IPS-18a (cell line): Measurements from ENCODE around the gene MAP4K1.

Experiments used
- H3K27ac ChIP-seq: one replicate; pipeline ENCODE4 v1.5.1; 2013; ENCODE audit warnings: low read length
- H3K27me3 ChIP-seq: one replicate; pipeline ENCODE4 v1.6.1; 2013; ENCODE audit warnings: mild to moderate bottlenecking, low read length; ENCODE audit not compliant: control insufficient read depth, insufficient read depth
- H3K36me3 ChIP-seq: one replicate; pipeline ENCODE4 v1.6.1; 2013; ENCODE audit warnings: low read depth, low read length; ENCODE audit not compliant: control insufficient read depth
- H3K4me1 ChIP-seq: one replicate; pipeline ENCODE4 v1.6.1; 2013; ENCODE audit warnings: low read depth, low read length; ENCODE audit not compliant: control insufficient read depth
- H3K4me3 ChIP-seq: one replicate; pipeline ENCODE4 v1.5.1; 2013; ENCODE audit warnings: low read length
- H3K9ac ChIP-seq: one replicate; pipeline ENCODE4 v1.6.1; 2013; ENCODE audit warnings: mild to moderate bottlenecking, low read length, moderate library complexity
- H3K9me3 ChIP-seq: one replicate; pipeline ENCODE4 v1.6.1; 2013; ENCODE audit warnings: low read depth, low read length; ENCODE audit not compliant: control insufficient read depth

Gene MAP4K1

DNA sequence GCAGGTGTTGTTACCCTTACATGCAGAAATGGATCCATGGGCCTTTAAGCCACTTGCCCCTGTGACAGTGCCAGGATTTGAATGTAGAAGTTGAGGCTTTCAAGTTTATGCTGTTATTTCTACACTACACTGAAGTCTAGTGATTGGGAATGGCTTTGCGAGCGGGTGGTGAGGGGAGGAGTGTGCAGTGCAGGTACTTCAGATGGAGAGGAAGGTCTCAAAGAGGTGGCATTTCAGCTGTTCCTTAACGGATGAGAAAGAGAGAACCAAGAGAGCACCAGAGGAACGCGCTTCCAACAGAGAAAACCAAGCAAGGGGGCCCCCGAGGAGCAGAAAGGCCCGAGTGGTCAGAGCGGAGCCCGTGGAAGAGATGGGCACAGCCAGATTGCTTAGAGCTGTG is 43.0 kb upstream of the MAP4K1 start:
- Histone ChIP-seq H3K4me1 (peaks cover 63% of the 10 kb centered on the region), H3K9me3 (no peaks in the 10 kb centered on the region), H3K27ac (no peak overlapping the region), H3K4me3 (no peak overlapping the region), H3K9ac (no peak overlapping the region), H3K36me3 (peaks cover 2% of the 10 kb centered on the region), H3K27me3 (no peaks in the 10 kb centered on the region)

GRCh38 chr19:38658462-38659306 is 40.9 kb upstream of the MAP4K1 start:
- peaks cover 59% of the 10 kb centered on the region for H3K4me1 ChIP-seq
- peaks cover 2% of the 10 kb centered on the region for H3K36me3 ChIP-seq
- H3K27me3 ChIP-seq: no peaks in the 10 kb centered on the region
- H3K4me3 ChIP-seq: no peak overlapping the region
- no peaks in the 10 kb centered on the region for H3K9me3 ChIP-seq
- H3K9ac ChIP-seq: no peak overlapping the region
- no peak overlapping the region for H3K27ac ChIP-seq

- Histone ChIP-seq H3K9ac (peak overlapping the region; percentile 5), H3K4me1 (peaks cover 59% of the 10 kb centered on the region), H3K27me3 (no peaks in the 10 kb centered on the region), H3K9me3 (no peaks in the 10 kb centered on the region), H3K36me3 (peaks cover 2% of the 10 kb centered on the region), H3K27ac (peak overlapping the region; percentile 24), H3K4me3 (no peak overlapping the region)
Measured at GRCh38 chr19:38657633-38658222, 40.0 kb upstream of the MAP4K1 start.

DNA sequence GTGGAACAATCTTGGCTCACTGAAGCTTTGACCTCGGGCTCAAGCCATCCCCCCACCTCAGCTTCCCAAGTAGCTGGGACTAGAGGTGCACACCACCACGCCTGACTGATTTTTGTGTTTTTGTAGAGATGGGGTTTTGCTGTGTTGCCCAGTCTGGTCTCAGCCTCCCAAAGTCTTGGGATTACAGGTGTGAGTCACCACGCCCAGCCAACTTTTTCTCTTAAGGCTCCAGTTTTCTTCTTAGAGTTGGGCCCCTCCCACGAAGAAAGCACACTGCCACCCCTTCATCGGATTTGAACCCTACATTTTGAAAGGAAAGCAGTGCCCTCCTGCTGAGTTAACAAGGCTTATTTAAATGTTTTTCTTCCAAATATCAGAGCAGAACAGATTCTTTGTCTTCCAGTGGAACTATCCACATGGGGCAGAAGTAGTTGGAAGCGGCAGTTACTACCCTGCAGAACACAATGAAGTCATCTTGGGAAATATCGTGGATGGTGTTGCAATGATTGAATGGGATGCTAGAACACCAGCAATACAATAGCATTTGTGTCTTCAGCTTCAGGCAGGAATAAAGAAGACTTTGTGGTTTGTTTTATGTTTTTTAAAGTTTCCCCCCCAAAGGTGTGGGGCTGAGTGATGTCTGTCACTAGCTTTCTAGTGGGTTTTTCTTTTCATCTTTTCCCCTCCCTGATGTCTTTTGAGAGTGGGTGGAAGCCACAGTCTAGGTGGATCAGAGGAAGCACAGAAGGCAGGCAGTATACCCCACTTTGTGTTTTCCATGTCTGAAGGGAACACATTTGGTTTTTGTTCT is 38.6 kb upstream of the MAP4K1 start:
- no peaks in the 10 kb centered on the region for H3K9me3 ChIP-seq
- H3K9ac ChIP-seq: no peak overlapping the region
- H3K27ac ChIP-seq: no peak overlapping the region
- H3K36me3 ChIP-seq: peaks cover 2% of the 10 kb centered on the region
- peaks cover 57% of the 10 kb centered on the region for H3K4me1 ChIP-seq
- H3K27me3 ChIP-seq: no peaks in the 10 kb centered on the region
- no peak overlapping the region for H3K4me3 ChIP-seq

DNA sequence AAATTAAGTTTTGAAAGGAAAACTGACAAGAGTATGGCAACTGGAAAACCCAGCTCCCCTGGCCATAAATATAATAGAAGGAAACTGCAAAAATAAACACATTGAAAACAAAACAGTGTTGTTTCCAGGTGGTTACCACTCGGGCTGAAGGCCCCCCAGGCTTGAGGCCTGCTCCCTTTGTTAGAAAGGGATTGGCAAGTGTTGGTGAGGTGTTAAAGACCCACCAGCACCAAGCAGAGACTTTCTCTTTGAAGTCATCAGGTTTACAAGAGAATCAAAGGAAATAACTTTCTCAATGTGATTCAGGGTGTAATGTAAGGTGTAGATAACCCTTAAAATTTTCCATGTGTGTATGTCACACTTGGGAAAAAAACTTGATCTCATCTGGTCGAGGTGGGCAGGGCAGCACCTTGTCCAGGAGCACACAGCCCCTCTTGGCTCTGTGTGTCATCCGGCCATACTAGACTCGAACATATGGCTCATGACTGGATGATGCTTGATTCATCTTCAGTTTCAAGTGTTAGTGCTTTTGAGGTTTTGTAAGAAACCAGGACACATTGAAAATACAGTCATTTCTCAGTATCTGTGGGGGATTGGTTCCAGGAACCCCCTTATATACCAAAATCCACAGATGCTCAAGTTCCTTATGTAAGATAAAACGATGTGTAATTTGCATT is 37.5 kb upstream of the MAP4K1 start:
- no peak overlapping the region for H3K27ac ChIP-seq
- H3K4me3 ChIP-seq: peak overlapping the region; percentile 30
- H3K4me1 ChIP-seq: peaks cover 56% of the 10 kb centered on the region
- no peak overlapping the region for H3K9ac ChIP-seq
- no peaks in the 10 kb centered on the region for H3K9me3 ChIP-seq
- H3K36me3 ChIP-seq: peaks cover 2% of the 10 kb centered on the region
- H3K27me3 ChIP-seq: no peaks in the 10 kb centered on the region

GRCh38 chr19:38654628-38655055 is 36.9 kb upstream of the MAP4K1 start:
- Histone ChIP-seq H3K4me3 (peak overlapping the region; percentile 30), H3K27me3 (no peaks in the 10 kb centered on the region), H3K9ac (no peak overlapping the region), H3K9me3 (no peaks in the 10 kb centered on the region), H3K27ac (peak overlapping the region; percentile 35), H3K4me1 (peaks cover 63% of the 10 kb centered on the region), H3K36me3 (peaks cover 2% of the 10 kb centered on the region)

- H3K4me3 ChIP-seq: no peak overlapping the region
- no peaks in the 10 kb centered on the region for H3K9me3 ChIP-seq
- no peak overlapping the region for H3K9ac ChIP-seq
- H3K27ac ChIP-seq: no peak overlapping the region
- H3K27me3 ChIP-seq: no peaks in the 10 kb centered on the region
- H3K36me3 ChIP-seq: peaks cover 2% of the 10 kb centered on the region
- H3K4me1 ChIP-seq: peaks cover 60% of the 10 kb centered on the region
Measured at GRCh38 chr19:38653028-38653571, 35.3 kb upstream of the MAP4K1 start.

DNA sequence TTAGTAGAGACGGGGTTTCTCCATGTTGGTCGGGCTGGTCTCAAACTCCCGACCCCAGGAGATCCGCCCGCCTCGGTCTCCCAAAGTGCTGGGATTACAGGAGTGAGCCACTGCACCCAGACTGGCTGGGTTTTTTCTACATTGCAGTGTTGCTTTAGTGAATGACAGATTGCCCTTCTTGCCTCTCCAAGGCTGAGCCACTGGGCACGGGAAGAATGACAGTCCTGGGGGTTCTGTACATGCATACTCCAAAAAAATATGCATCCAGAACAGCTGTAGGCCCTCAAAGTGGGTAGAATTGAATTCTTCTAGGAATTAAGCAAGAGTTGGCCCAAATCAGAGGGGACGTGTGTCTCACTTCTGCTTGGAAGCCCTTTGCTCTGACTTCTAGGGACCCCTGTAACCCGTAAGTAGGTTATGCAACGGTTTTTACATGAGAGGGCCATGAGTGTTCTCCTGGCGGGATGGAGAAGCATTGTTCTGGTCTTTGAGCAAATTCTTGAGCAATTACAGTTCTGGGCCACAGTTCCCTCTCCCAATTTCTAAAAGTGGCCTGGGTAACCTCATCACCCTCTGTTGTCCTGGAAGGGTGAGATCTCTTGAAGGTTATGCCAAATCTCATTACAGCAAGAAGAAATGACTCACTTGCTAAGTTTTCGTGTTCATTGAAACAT is 33.3 kb upstream of the MAP4K1 start:
- Histone ChIP-seq H3K9me3 (no peaks in the 10 kb centered on the region), H3K36me3 (no peaks in the 10 kb centered on the region), H3K9ac (no peak overlapping the region), H3K4me1 (peaks cover 52% of the 10 kb centered on the region), H3K4me3 (no peak overlapping the region), H3K27ac (no peak overlapping the region), H3K27me3 (no peaks in the 10 kb centered on the region)

GRCh38 chr19:38650172-38650775 is 32.5 kb upstream of the MAP4K1 start:
- H3K9ac ChIP-seq: no peak overlapping the region
- H3K27me3 ChIP-seq: no peaks in the 10 kb centered on the region
- no peak overlapping the region for H3K27ac ChIP-seq
- no peaks in the 10 kb centered on the region for H3K9me3 ChIP-seq
- peak overlapping the region; percentile 96 for H3K4me3 ChIP-seq
- no peaks in the 10 kb centered on the region for H3K36me3 ChIP-seq
- peaks cover 44% of the 10 kb centered on the region for H3K4me1 ChIP-seq

- Histone ChIP-seq H3K27me3 (no peaks in the 10 kb centered on the region), H3K9me3 (no peaks in the 10 kb centered on the region), H3K36me3 (no peaks in the 10 kb centered on the region), H3K4me3 (peak overlapping the region; percentile 96), H3K27ac (no peak overlapping the region), H3K9ac (peak overlapping the region; percentile 94), H3K4me1 (peaks cover 37% of the 10 kb centered on the region)
Measured at GRCh38 chr19:38649305-38650171, 31.8 kb upstream of the MAP4K1 start.
